Body of pancreas (tissue), 4 donors: Measurements from ENCODE around the gene PIGS. TPM values are rescaled to one million over a fixed set of nuclear protein-coding genes. Genes with fewer than 3 reads are reported as not detected.

Source experiments
- ATAC-seq: fragments of 150-250 bp; one replicate; pipeline ENCODE4 v1.9.1; 2016
- DNase-seq, 4 donors: peaks; one replicate each; pipeline ENCODE4 v3.0.0-alpha.2; 2019
- H3K27ac ChIP-seq, 4 donors: fragments of 200-600 bp; sonication (generic); 1 replicate in 3 of 4; 2 replicates in 1 of 4; pipeline versions ENCODE4 v1.5.1 to v1.6.1; 2016 to 2019; ENCODE audit warnings: mild to moderate bottlenecking in 1 of 4, mixed read lengths in 1 of 4, moderate library complexity in 1 of 4
- H3K27me3 ChIP-seq, 2 donors: fragments of 200-600 bp; sonication (generic); one replicate each; pipeline ENCODE4 v1.6.0; 2016; ENCODE audit warnings: mild to moderate bottlenecking in 1 of 2
- H3K36me3 ChIP-seq, 2 donors: fragments of 200-600 bp; sonication (generic); replicated peaks in 1 of 2; 2 replicates each; pipeline ENCODE4 v1.5.1; 2016; ENCODE audit warnings: low read depth in 2 of 2; ENCODE audit not compliant: insufficient read depth in 1 of 2
- H3K4me1 ChIP-seq: fragments of 200-600 bp; sonication (generic); one replicate; pipeline ENCODE4 v1.6.0; 2016
- H3K4me3 ChIP-seq, 2 donors: fragments of 200-600 bp; sonication (generic); 1 replicate in 1 of 2; 2 replicates in 1 of 2; pipeline ENCODE4 v1.5.1; 2016 to 2019
- H3K9me3 ChIP-seq, 3 donors: fragments of 200-600 bp; sonication (generic); 1 replicate in 2 of 3; 2 replicates in 1 of 3; pipeline ENCODE4 v1.5.1; 2016
- POLR2A ChIP-seq, 3 donors: fragments of 450-650 bp; IDR thresholded peaks; one replicate each; pipeline ENCODE4 v1.6.1; 2016; ENCODE audit warnings: antibody characterized with exemption in 3 of 3, mild to moderate bottlenecking in 2 of 3
- WGBS, 2 donors: methylation state at CpG; one replicate each; pipeline ENCODE4 v1.1.5; 2017; 5-methylcytosine and 5-hydroxymethylcytosine counted together
- intact Hi-C: fragments of 100-400 bp; cut with DNase I; formaldehyde crosslinking; loops from one replicate; pipeline ENCODE4 v1.15.1; 2023
- total RNA-seq, 2 donors: library from RNA; depleted of rRNA; stranded (reverse); fragments of >200 nt; gene quantifications; one replicate each; pipeline ENCODE4 v1.1.0, GENCODE V29; 2016
- TF ChIP-seq, protein P1 (sequence below), 7 experiments: fragments of 450-650 bp in 4 of 7; fragments of 200-600 bp in 3 of 7; sonication (generic) in 3 of 7; IDR thresholded peaks; one replicate each; pipeline ENCODE4 v1.5.1; 2016 to 2019; ENCODE audit warnings: antibody characterized with exemption in 7 of 7

Gene PIGS
- total RNA-seq, 2 donors from 2014 or later, result 11.7 to 12.2 TPM

DNA sequence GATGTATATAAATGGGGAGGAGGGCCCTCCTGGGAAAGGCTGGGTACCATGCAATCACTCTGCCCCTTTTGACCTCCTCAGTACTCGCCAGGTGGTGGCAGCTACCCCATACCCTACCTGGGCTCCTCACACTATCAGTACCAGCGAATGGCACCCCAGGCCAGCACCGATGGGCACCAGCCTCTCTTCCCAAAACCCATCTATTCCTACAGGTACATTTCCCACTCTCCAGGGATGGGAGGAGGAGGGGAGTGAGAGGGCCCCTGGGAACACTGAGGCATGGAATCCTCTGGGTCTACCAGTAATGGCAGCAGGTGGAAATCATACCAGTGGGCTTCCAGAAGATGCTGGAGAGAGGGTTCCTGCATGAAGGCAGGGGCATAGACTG, 42.3 kb downstream of the PIGS start:
- H3K9me3 ChIP-seq, result no peaks in the 10 kb centered on the region
- intact Hi-C loops, result no loop called here
- H3K36me3 ChIP-seq, result no peaks in the 10 kb centered on the region
- H3K4me1 ChIP-seq, result peaks cover 33% of the 10 kb centered on the region
- no peak overlapping the region for H3K27ac ChIP-seq
- ATAC-seq (no peak), DNase-seq (no peak)
- no peaks in the 10 kb centered on the region for H3K27me3 ChIP-seq
- TF ChIP-seq POLR2A (IDR thresholded peaks at IDR 0.05), result no peak
- TF ChIP-seq, protein P1, sequence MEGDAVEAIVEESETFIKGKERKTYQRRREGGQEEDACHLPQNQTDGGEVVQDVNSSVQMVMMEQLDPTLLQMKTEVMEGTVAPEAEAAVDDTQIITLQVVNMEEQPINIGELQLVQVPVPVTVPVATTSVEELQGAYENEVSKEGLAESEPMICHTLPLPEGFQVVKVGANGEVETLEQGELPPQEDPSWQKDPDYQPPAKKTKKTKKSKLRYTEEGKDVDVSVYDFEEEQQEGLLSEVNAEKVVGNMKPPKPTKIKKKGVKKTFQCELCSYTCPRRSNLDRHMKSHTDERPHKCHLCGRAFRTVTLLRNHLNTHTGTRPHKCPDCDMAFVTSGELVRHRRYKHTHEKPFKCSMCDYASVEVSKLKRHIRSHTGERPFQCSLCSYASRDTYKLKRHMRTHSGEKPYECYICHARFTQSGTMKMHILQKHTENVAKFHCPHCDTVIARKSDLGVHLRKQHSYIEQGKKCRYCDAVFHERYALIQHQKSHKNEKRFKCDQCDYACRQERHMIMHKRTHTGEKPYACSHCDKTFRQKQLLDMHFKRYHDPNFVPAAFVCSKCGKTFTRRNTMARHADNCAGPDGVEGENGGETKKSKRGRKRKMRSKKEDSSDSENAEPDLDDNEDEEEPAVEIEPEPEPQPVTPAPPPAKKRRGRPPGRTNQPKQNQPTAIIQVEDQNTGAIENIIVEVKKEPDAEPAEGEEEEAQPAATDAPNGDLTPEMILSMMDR (IDR thresholded peaks at IDR 0.05), result no peak
- no peak overlapping the region for H3K4me3 ChIP-seq
- 72 to 85% methylated on average over 3 of the region's 3 CpGs for WGBS, 2 donors

- ATAC-seq, result no peak
- H3K9me3 ChIP-seq, result no peaks in the 10 kb centered on the region
- no peak overlapping the region for H3K4me3 ChIP-seq
- H3K4me1 ChIP-seq, result peaks cover 33% of the 10 kb centered on the region
- TF ChIP-seq POLR2A (IDR thresholded peaks at IDR 0.05), result no peak
- TF ChIP-seq, protein P1 (IDR thresholded peaks at IDR 0.05), result no peak
- no peaks in the 10 kb centered on the region for H3K27me3 ChIP-seq
- H3K36me3 ChIP-seq, result no peaks in the 10 kb centered on the region
- 68 to 81% methylated on average over 9 of the region's 9 CpGs for WGBS, 2 donors
- DNase-seq, result no peak
- peak overlapping the region in 1 of 4 donors; percentile 16 for H3K27ac ChIP-seq
- intact Hi-C loops, result no loop called here
Measured at GRCh38 chr17:28528327-28529012, 42.9 kb downstream of the PIGS start.

- Histone ChIP-seq H3K27ac (peak overlapping the region in 1 of 4 donors; percentile 16), H3K4me3 (no peak overlapping the region), H3K9me3 (no peaks in the 10 kb centered on the region), H3K36me3 (no peaks in the 10 kb centered on the region), H3K4me1 (peaks cover 33% of the 10 kb centered on the region), H3K27me3 (no peaks in the 10 kb centered on the region)
- DNase-seq, result peak; percentile 20 to 74 (median 52)
- no peak for TF ChIP-seq POLR2A (IDR thresholded peaks at IDR 0.05)
- TF ChIP-seq, protein P1 (IDR thresholded peaks at IDR 0.05), result no peak
- peak; percentile 34 for ATAC-seq
- 23 to 40% methylated on average over 2 of the region's 2 CpGs for WGBS, 2 donors
- intact Hi-C loops, result no loop called here
Measured at GRCh38 chr17:28527859-28528258, 43.5 kb downstream of the PIGS start.

GRCh38 chr17:28527181-28527681, 44.1 kb downstream of the PIGS start:
- TF ChIP-seq POLR2A (IDR thresholded peaks at IDR 0.05), result no peak
- TF ChIP-seq, protein P1 (IDR thresholded peaks at IDR 0.05), result no peak
- no peaks in the 10 kb centered on the region for H3K36me3 ChIP-seq
- H3K9me3 ChIP-seq, result no peaks in the 10 kb centered on the region
- H3K27me3 ChIP-seq, result no peaks in the 10 kb centered on the region
- peak overlapping the region in 1 of 4 donors; percentile 16 for H3K27ac ChIP-seq
- peaks cover 33% of the 10 kb centered on the region for H3K4me1 ChIP-seq
- ATAC-seq (no peak), DNase-seq (no peak)
- H3K4me3 ChIP-seq, result no peak overlapping the region
- 92 to 97% methylated on average over 2 of the region's 2 CpGs for WGBS, 2 donors
- intact Hi-C loops, result no loop called here

DNA sequence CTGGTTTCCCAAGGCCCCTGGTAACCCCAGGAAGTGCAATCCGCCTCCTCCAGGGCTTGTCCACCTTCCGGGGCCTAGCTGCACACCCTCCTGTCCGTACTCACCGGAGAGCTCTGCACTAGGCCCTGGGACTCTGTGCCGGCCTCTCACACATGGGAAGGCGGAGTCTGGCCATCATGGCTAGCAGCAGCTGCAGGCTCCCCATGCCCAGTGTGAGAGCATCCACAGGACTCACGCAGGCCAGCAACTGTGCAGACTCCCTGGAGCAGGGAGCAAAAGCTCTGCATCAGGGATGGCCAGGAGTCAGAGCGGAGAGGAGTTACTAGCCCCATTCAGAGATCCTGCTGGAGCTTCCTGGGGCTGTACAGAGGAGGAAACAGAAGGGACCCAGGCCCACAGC, 44.9 kb downstream of the PIGS start:
- intact Hi-C loops, result no loop called here
- no peaks in the 10 kb centered on the region for H3K27me3 ChIP-seq
- 55 to 76% methylated on average over 5 to 8 of the region's 8 CpGs for WGBS, 2 donors
- no peak overlapping the region for H3K4me3 ChIP-seq
- no peak for TF ChIP-seq POLR2A (IDR thresholded peaks at IDR 0.05)
- TF ChIP-seq, protein P1 (IDR thresholded peaks at IDR 0.05), result no peak
- H3K9me3 ChIP-seq, result no peaks in the 10 kb centered on the region
- no peak overlapping the region for H3K27ac ChIP-seq
- H3K4me1 ChIP-seq, result peaks cover 33% of the 10 kb centered on the region
- no peak for ATAC-seq
- H3K36me3 ChIP-seq, result no peaks in the 10 kb centered on the region
- DNase-seq, result peak in 2 of 4 donors; percentile 15 to 69
